Fibroblast of lung (primary cell): ENCODE results near the gene WASF3. TPM values are rescaled to one million over a fixed set of nuclear protein-coding genes. Genes with fewer than 3 reads are reported as not detected.

ENCODE experiments used
- DNase-seq, 2 donors: peaks; one replicate each; pipeline versions ENCODE4 v3.0.0 to v3.0.0-alpha.2; 2010; ENCODE audit warnings: low read depth in 2 of 2
- H2AFZ ChIP-seq: 2 replicates; pipeline ENCODE4 v1.5.1; 2012; ENCODE audit warnings: low read length, control low read depth, inconsistent platforms
- H3K27ac ChIP-seq: 2 replicates; pipeline ENCODE4 v1.5.1; 2011; ENCODE audit warnings: low read length, control low read depth; ENCODE audit not compliant: insufficient read depth
- H3K27me3 ChIP-seq: 2 replicates; pipeline ENCODE4 v1.5.1; 2011; ENCODE audit warnings: mild to moderate bottlenecking, low read length; ENCODE audit not compliant: control insufficient read depth, insufficient read depth
- H3K36me3 ChIP-seq: 2 replicates; pipeline ENCODE4 v1.5.1; 2011; ENCODE audit warnings: low read length; ENCODE audit not compliant: control insufficient read depth, insufficient read depth
- H3K4me1 ChIP-seq: 2 replicates; pipeline ENCODE4 v1.5.1; 2011; ENCODE audit warnings: low read length; ENCODE audit not compliant: control insufficient read depth, insufficient read depth; ENCODE audit errors: extremely low read depth
- H3K4me2 ChIP-seq: 2 replicates; pipeline ENCODE4 v1.5.1; 2011; ENCODE audit warnings: low read length, control low read depth; ENCODE audit not compliant: insufficient read depth; ENCODE audit errors: extremely low read depth
- H3K4me3 ChIP-seq, 4 experiments: fragments of 200-600 bp in 1 of 4; sonication (generic) in 1 of 4; replicated peaks in 1 of 4; 2 replicates each; pipeline ENCODE4 v1.5.1; 2011 to 2016; ENCODE audit warnings: low read length in 4 of 4, low read depth in 3 of 4, mild to moderate bottlenecking in 3 of 4, control low read depth in 2 of 4, inconsistent platforms in 1 of 4, mixed read lengths in 1 of 4; ENCODE audit not compliant: insufficient read depth in 1 of 4; ENCODE audit errors: control extremely low read depth in 1 of 4
- H3K79me2 ChIP-seq: 2 replicates; pipeline ENCODE4 v1.5.1; 2012; ENCODE audit warnings: mild to moderate bottlenecking, low read length, inconsistent platforms; ENCODE audit not compliant: control insufficient read depth, insufficient read depth
- H3K9ac ChIP-seq: 2 replicates; pipeline ENCODE4 v1.5.1; 2011; ENCODE audit warnings: mild to moderate bottlenecking, low read length, control low read depth; ENCODE audit not compliant: insufficient read depth
- H3K9me3 ChIP-seq: 2 replicates; pipeline ENCODE4 v1.5.1; 2012; ENCODE audit warnings: low read depth, low read length; ENCODE audit not compliant: control insufficient read depth, insufficient read depth
- H4K20me1 ChIP-seq: 2 replicates; pipeline ENCODE4 v1.5.1; 2011; ENCODE audit warnings: low read length; ENCODE audit not compliant: control insufficient read depth, insufficient read depth; ENCODE audit errors: extremely low read depth
- EZH2 ChIP-seq: IDR thresholded peaks from 2 replicates; pipeline ENCODE4 v1.5.1; 2012; ENCODE audit warnings: low read length, control low read depth, mild to moderate bottlenecking; ENCODE audit errors: missing control alignments
- polyA plus RNA-seq, 2 donors: library from polyadenylated mRNA; depleted of rRNA in 1 of 2; stranded (reverse) in 1 of 2; unstranded in 1 of 2; fragments of >200 nt; gene quantifications; 2 replicates each; pipeline ENCODE4 v1.2.1, GENCODE V29; 2011 to 2012; ENCODE audit warnings: missing spikeins in 1 of 2
- total RNA-seq: library from RNA; depleted of rRNA; stranded (reverse); fragments of >200 nt; gene quantifications from 2 replicates; pipeline ENCODE4 v1.2.1, GENCODE V29; 2014
- TF ChIP-seq, protein P1 (sequence below), 2 donors: IDR thresholded peaks in 1 of 2; conservative IDR thresholded peaks in 1 of 2; 1 replicate in 1 of 2; 2 replicates in 1 of 2; pipeline ENCODE4 v1.5.1; 2011 to 2012; ENCODE audit warnings: low read length in 2 of 2, control low read depth in 1 of 2, inconsistent platforms in 1 of 2, low read depth in 1 of 2, mild to moderate bottlenecking in 1 of 2

The WASF3 gene
- total and polyA plus RNA-seq, 2 donors (not counting 1 experiment from before 2014, with no cell fraction given): 18.2 to 19.5 TPM

DNA sequence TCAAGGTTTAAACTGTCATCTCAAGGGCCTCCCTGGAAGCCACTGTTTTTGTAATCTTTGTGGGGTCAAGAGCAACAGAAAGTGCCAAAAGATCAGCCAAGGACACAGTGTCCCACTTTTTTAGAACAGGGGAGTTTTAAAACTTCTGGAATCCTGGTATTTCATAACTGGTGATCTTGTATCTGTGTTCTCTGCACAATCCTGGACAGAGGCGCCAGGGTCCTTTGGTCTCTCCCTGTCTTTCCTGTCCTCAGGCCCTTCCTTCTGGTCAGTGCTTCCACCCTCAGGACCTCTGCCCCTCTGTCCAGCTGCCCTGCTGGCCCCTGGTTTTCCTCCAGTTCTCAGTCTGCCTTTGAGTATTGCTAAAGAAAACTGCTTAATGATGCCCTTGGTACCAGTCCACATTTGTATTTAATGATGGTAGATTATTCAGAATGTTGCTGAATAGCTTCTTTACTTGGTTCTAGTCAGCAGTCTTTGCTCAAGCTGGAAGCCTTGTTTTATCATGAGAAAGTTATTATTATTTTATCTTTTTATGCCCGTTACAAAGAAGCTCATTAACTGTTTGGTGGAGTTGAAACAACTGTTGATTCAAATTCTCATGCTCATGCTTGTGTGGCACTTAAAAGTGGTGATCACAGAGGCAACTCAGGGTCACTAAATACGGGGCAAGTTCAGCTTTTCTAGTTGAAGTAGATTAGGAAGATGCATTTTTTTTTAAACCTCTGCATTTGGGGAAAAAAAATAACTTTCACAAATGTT is 47.5 kb downstream of the WASF3 start:
- H3K4me3 ChIP-seq: no peak overlapping the region

DNA sequence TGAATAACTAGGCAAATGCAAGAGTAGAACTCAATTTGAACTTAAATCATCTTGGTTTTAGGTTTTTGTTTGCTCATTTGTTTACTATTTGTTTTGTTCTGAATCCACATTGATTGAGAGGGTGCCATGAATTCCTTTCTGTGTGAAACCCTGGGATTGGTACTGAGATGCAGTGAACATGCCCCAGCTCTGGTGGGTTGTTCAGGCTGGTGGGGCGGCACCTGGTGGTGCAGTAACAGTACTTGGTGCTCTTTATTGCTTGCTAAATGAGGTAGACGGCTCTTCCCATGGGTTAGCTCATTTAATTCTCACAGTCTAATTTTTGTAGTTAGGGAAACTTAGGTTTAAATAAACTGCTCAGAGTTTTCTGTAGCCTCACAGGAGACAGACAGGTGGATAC is 48.4 kb downstream of the WASF3 start:
- Histone ChIP-seq H3K36me3 (no peaks in the 10 kb centered on the region), H3K4me1 (no peaks in the 10 kb centered on the region), H3K4me2 (no peak overlapping the region), H3K27me3 (no peaks in the 10 kb centered on the region), H2AFZ (no peak overlapping the region), H4K20me1 (no peaks in the 10 kb centered on the region), H3K4me3 (no peak overlapping the region), H3K9me3 (no peaks in the 10 kb centered on the region), H3K27ac (no peak overlapping the region), H3K79me2 (peaks cover 3% of the 10 kb centered on the region), H3K9ac (no peak overlapping the region)
- TF ChIP-seq, protein P1, sequence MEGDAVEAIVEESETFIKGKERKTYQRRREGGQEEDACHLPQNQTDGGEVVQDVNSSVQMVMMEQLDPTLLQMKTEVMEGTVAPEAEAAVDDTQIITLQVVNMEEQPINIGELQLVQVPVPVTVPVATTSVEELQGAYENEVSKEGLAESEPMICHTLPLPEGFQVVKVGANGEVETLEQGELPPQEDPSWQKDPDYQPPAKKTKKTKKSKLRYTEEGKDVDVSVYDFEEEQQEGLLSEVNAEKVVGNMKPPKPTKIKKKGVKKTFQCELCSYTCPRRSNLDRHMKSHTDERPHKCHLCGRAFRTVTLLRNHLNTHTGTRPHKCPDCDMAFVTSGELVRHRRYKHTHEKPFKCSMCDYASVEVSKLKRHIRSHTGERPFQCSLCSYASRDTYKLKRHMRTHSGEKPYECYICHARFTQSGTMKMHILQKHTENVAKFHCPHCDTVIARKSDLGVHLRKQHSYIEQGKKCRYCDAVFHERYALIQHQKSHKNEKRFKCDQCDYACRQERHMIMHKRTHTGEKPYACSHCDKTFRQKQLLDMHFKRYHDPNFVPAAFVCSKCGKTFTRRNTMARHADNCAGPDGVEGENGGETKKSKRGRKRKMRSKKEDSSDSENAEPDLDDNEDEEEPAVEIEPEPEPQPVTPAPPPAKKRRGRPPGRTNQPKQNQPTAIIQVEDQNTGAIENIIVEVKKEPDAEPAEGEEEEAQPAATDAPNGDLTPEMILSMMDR (conservative IDR thresholded peaks at IDR 0.05 in 1 of 2, IDR thresholded peaks at IDR 0.05 in 1 of 2; ENCODE audit: low read depth in 1 of 2, low read length in 2 of 2): no peak
- no peak for TF ChIP-seq EZH2
- DNase-seq: no peak

More for the DNA sequence above, 47.5 kb downstream of the WASF3 start:
- Histone ChIP-seq H3K4me1 (peaks cover 2% of the 10 kb centered on the region), H3K27ac (no peak overlapping the region), H3K79me2 (peaks cover 2% of the 10 kb centered on the region), H3K36me3 (no peaks in the 10 kb centered on the region), H3K9me3 (no peaks in the 10 kb centered on the region), H4K20me1 (no peaks in the 10 kb centered on the region), H3K27me3 (no peaks in the 10 kb centered on the region), H3K9ac (no peak overlapping the region), H2AFZ (no peak overlapping the region), H3K4me2 (no peak overlapping the region)
- TF ChIP-seq, protein P1 (conservative IDR thresholded peaks at IDR 0.05 in 1 of 2, IDR thresholded peaks at IDR 0.05 in 1 of 2; ENCODE audit: low read depth in 1 of 2, low read length in 2 of 2): no peak
- no peak for TF ChIP-seq EZH2
- no peak for DNase-seq

DNA sequence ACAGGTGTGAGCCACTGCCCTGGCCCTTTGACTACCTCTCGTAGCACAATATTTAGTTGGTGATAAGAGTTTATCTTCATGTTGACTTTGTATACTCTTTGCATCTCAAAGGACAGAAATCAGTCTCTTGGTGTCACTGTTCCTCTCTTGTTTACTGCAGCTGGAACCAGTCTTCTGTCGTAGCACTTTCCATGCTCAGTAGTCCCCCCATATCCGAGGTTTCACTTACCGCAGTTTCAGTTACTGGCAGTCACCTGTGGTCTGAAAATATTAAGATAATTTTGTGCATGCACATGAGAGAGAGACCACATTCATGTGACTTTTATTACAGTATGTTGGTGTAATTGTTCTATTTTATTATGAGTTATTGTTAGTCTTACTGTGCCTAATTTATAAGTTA is 49.1 kb downstream of the WASF3 start:
- Histone ChIP-seq H3K79me2 (peaks cover 3% of the 10 kb centered on the region), H4K20me1 (no peaks in the 10 kb centered on the region)

More for the DNA sequence above, 49.1 kb downstream of the WASF3 start:
- TF ChIP-seq, protein P1 (conservative IDR thresholded peaks at IDR 0.05 in 1 of 2, IDR thresholded peaks at IDR 0.05 in 1 of 2; ENCODE audit: low read depth in 1 of 2, low read length in 2 of 2): no peak
- no peak for TF ChIP-seq EZH2
- no peak overlapping the region for H3K4me3 ChIP-seq
- H3K27ac ChIP-seq: no peak overlapping the region
- H3K9me3 ChIP-seq: no peaks in the 10 kb centered on the region
- H3K36me3 ChIP-seq: no peaks in the 10 kb centered on the region
- no peak overlapping the region for H2AFZ ChIP-seq
- no peaks in the 10 kb centered on the region for H3K27me3 ChIP-seq
- no peak overlapping the region for H3K4me2 ChIP-seq
- no peaks in the 10 kb centered on the region for H3K4me1 ChIP-seq
- no peak overlapping the region for H3K9ac ChIP-seq
- no peak for DNase-seq
